Tibial nerve (tissue), 4 donors: Measurements from ENCODE around the gene NUAK2.

Experiments used
- CTCF ChIP-seq, 5 experiments: fragments of 200-600 bp in 3 of 5; fragments of 450-650 bp in 2 of 5; sonication (generic) in 3 of 5; IDR thresholded peaks; one replicate each; pipeline ENCODE4 v1.5.1; 2016 to 2019; ENCODE audit warnings: antibody characterized with exemption in 5 of 5, mild to moderate bottlenecking in 3 of 5, moderate library complexity in 2 of 5
- EP300 ChIP-seq, 2 donors: sonication (generic); formaldehyde crosslinking; IDR thresholded peaks; one replicate each; pipeline ENCODE4 v1.6.1; 2017; ENCODE audit warnings: antibody characterized with exemption in 2 of 2, mild to moderate bottlenecking in 1 of 2
- POLR2A ChIP-seq, 2 donors: fragments of 450-650 bp; IDR thresholded peaks; one replicate each; pipeline ENCODE4 v1.6.1; 2017; ENCODE audit warnings: antibody characterized with exemption in 2 of 2, mild to moderate bottlenecking in 2 of 2, moderate library complexity in 2 of 2

- TF ChIP-seq CTCF (IDR thresholded peaks at IDR 0.05) (no peak), POLR2A (IDR thresholded peaks at IDR 0.05) (no peak), EP300 (IDR thresholded peaks at IDR 0.05) (no peak)
Observed at GRCh38 chr1:205357567-205357966, 36.0 kb upstream of the NUAK2 start.
